Measurements from ENCODE around the gene NKX1-2. TPM values are rescaled to one million over a fixed set of nuclear protein-coding genes. Genes with fewer than 3 reads are reported as not detected.

The NKX1-2 gene
- total RNA-seq, 2 experiments from 2014 or later, result not detected

- no peak for DNase-seq
- Mint-ChIP-seq H3K9me3 (no peaks in the 10 kb centered on the region), H3K4me3 (no peak overlapping the region), H3K4me1 (peaks cover 23% of the 10 kb centered on the region), H3K27ac (no peak overlapping the region), H3K27me3 (peaks cover 17% of the 10 kb centered on the region), H3K36me3 (no peaks in the 10 kb centered on the region)
Measured at GRCh38 chr10:124420254-124420653, 29.6 kb downstream of the NKX1-2 start.

DNA sequence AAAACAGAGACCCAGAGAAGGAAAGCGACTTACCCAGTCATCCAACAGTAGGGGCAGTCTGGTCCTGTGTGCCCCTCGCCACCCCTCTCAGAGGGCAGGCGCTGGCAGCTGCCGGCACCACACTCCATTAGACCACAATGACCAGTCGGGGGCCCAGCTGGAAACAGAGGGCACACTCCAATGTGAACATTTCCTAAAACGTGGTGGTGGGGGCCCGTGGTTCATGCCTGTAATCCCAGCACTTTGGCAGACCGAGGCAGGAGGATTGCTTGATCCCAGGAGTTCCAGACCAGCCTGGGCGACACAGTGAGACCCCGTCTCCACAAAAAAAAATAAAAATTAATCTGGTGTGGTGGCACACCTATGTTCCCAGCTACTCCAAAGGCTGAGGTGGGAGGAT is 30.2 kb downstream of the NKX1-2 start:
- DNase-seq, result no peak
- Mint-ChIP-seq H3K4me3 (peak overlapping the region; percentile 76), H3K27me3 (peaks cover 17% of the 10 kb centered on the region), H3K4me1 (peaks cover 25% of the 10 kb centered on the region), H3K9me3 (no peaks in the 10 kb centered on the region), H3K27ac (peak overlapping the region; percentile 54), H3K36me3 (no peaks in the 10 kb centered on the region)

GRCh38 chr10:124418726-124419501 is 30.9 kb downstream of the NKX1-2 start, which contains the start of gene OAT:
Gene OAT, minus strand, starts transcription at chr10:124418923. Its CDS starts 6,752 bp downstream, at chr10:124412171.
- no peaks in the 10 kb centered on the region for H3K9me3 Mint-ChIP-seq
- peak within 1 kb of the TSS; percentile 54 for H3K27ac Mint-ChIP-seq
- DNase-seq, result peak; percentile 97
- H3K36me3 Mint-ChIP-seq, result peaks cover 3% of the 10 kb centered on the region
- peak within 1 kb of the TSS; percentile 84 for H3K4me3 Mint-ChIP-seq
- H3K4me1 Mint-ChIP-seq, result peaks cover 31% of the 10 kb centered on the region
- H3K27me3 Mint-ChIP-seq, result peaks cover 9% of the 10 kb centered on the region

GRCh38 chr10:124417895-124418725 is 31.7 kb downstream of the NKX1-2 start:
- Mint-ChIP-seq H3K9me3 (no peaks in the 10 kb centered on the region), H3K27me3 (peaks cover 5% of the 10 kb centered on the region), H3K4me1 (peaks cover 31% of the 10 kb centered on the region), H3K36me3 (peaks cover 3% of the 10 kb centered on the region), H3K27ac (no peak overlapping the region), H3K4me3 (peak overlapping the region; percentile 84)
- DNase-seq, result peak; percentile 61

DNA sequence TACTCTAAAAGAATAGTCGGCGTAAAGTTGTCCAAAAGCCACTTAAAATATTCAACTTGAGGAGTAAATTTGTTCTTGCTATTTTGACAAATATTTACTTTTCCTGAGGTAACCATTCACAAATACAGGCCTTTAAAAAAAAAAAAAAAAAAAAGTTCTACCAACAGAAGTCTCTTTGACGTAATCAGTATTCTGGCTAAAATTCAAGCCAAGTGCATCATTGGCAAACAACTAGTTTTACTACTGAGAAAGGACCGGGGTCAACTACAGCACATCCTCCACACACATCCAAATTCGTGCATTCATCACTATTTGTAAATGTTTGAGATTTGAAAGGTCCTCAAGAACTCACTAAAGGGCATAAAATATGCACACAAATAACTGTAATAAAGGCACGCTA is 33.1 kb downstream of the NKX1-2 start:
- Mint-ChIP-seq H3K27ac (no peak overlapping the region), H3K4me3 (no peak overlapping the region), H3K36me3 (peaks cover 8% of the 10 kb centered on the region), H3K4me1 (peaks cover 31% of the 10 kb centered on the region), H3K9me3 (no peaks in the 10 kb centered on the region), H3K27me3 (peaks cover 5% of the 10 kb centered on the region)
- no peak for DNase-seq

- peaks cover 31% of the 10 kb centered on the region for H3K4me1 Mint-ChIP-seq
- peaks cover 5% of the 10 kb centered on the region for H3K27me3 Mint-ChIP-seq
- no peak for DNase-seq
- peaks cover 13% of the 10 kb centered on the region for H3K36me3 Mint-ChIP-seq
- no peak overlapping the region for H3K27ac Mint-ChIP-seq
- H3K9me3 Mint-ChIP-seq, result no peaks in the 10 kb centered on the region
- H3K4me3 Mint-ChIP-seq, result no peak overlapping the region
Measured at GRCh38 chr10:124415210-124415609, 34.6 kb downstream of the NKX1-2 start.

DNA sequence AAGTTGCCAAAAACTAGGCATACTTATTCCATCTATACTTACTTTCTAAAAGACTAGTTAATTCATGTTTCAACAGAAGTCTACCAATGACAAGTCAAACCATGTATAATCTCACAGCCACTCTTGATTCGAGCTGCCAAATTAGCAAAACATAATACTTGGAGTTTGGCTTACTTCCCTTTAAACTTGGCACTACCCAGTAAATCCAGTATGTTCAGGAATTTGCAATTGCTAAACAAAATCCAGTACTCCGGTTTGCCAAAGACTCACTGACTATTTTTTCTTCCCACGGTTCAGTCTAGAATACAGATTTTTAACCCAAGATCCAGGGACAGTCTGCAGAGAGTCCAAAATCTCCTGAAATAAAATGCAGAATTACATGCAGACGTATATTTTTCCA is 35.8 kb downstream of the NKX1-2 start:
- Mint-ChIP-seq H3K4me3 (no peak overlapping the region), H3K27me3 (no peaks in the 10 kb centered on the region), H3K4me1 (peaks cover 28% of the 10 kb centered on the region), H3K27ac (no peak overlapping the region), H3K9me3 (no peaks in the 10 kb centered on the region), H3K36me3 (peaks cover 13% of the 10 kb centered on the region)
- no peak for DNase-seq

GRCh38 chr10:124409696-124410095 is 40.1 kb downstream of the NKX1-2 start:
- Mint-ChIP-seq H3K36me3 (peaks cover 19% of the 10 kb centered on the region), H3K27me3 (no peaks in the 10 kb centered on the region), H3K4me1 (peaks cover 8% of the 10 kb centered on the region), H3K9me3 (no peaks in the 10 kb centered on the region), H3K4me3 (no peak overlapping the region), H3K27ac (no peak overlapping the region)
- DNase-seq, result no peak

GRCh38 chr10:124408357-124408756 is 41.5 kb downstream of the NKX1-2 start:
- H3K27me3 Mint-ChIP-seq, result no peaks in the 10 kb centered on the region
- H3K4me1 Mint-ChIP-seq, result peaks cover 7% of the 10 kb centered on the region
- no peak for DNase-seq
- no peak overlapping the region for H3K4me3 Mint-ChIP-seq
- H3K9me3 Mint-ChIP-seq, result no peaks in the 10 kb centered on the region
- H3K36me3 Mint-ChIP-seq, result peaks cover 20% of the 10 kb centered on the region
- no peak overlapping the region for H3K27ac Mint-ChIP-seq

DNA sequence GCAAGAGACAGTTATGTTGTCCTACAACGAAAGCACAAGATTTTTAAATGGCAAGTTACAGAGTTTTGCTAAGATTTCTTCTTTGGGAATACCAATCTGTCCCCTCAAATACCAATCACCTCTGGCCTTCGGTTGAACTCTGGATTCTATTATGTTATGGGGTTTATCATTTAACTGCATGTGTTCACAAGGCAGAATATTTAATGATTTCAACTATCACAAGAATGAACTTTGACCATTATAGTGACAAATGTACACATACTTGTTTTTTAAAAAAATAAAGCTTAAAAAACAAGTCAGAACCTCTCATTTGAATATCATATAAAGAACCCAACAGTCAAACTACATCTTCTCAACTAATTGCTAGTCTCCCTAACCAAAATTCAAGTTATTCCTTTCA is 42.4 kb downstream of the NKX1-2 start:
- H3K4me1 Mint-ChIP-seq, result peaks cover 7% of the 10 kb centered on the region
- H3K9me3 Mint-ChIP-seq, result no peaks in the 10 kb centered on the region
- H3K27me3 Mint-ChIP-seq, result no peaks in the 10 kb centered on the region
- DNase-seq, result no peak
- H3K4me3 Mint-ChIP-seq, result no peak overlapping the region
- no peak overlapping the region for H3K27ac Mint-ChIP-seq
- peaks cover 20% of the 10 kb centered on the region for H3K36me3 Mint-ChIP-seq

DNA sequence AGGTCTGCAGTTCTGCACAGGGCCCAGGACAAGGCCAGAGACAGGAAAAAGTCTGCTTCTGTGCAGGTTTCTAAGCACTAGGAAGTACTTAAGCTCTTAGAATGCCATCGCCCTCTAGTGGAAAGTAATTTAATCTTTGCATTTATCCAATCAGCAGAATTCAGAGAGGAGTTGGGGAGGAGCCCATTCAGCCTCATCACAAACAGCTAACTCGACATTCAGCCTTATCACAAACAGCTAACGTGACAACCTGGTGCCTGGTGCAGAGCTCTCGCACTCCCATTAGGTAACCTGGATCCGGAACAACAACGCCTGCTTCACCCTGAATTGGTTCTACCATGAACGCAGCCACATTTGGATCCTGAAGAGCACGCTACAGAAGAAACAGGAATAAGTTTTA is 46.3 kb downstream of the NKX1-2 start:
- peaks cover 17% of the 10 kb centered on the region for H3K36me3 Mint-ChIP-seq
- no peak overlapping the region for H3K27ac Mint-ChIP-seq
- no peaks in the 10 kb centered on the region for H3K27me3 Mint-ChIP-seq
- H3K4me3 Mint-ChIP-seq, result no peak overlapping the region
- H3K4me1 Mint-ChIP-seq, result peaks cover 7% of the 10 kb centered on the region
- no peak for DNase-seq
- H3K9me3 Mint-ChIP-seq, result no peaks in the 10 kb centered on the region

- H3K27ac Mint-ChIP-seq, result no peak overlapping the region
- no peaks in the 10 kb centered on the region for H3K9me3 Mint-ChIP-seq
- no peaks in the 10 kb centered on the region for H3K27me3 Mint-ChIP-seq
- H3K4me1 Mint-ChIP-seq, result peaks cover 4% of the 10 kb centered on the region
- H3K36me3 Mint-ChIP-seq, result peaks cover 12% of the 10 kb centered on the region
- no peak for DNase-seq
- H3K4me3 Mint-ChIP-seq, result no peak overlapping the region
Measured at GRCh38 chr10:124402273-124402672, 47.6 kb downstream of the NKX1-2 start.

GRCh38 chr10:124401633-124402032 is 48.2 kb downstream of the NKX1-2 start:
- Mint-ChIP-seq H3K36me3 (peaks cover 11% of the 10 kb centered on the region), H3K4me3 (no peak overlapping the region), H3K27me3 (no peaks in the 10 kb centered on the region), H3K27ac (no peak overlapping the region), H3K4me1 (peaks cover 4% of the 10 kb centered on the region), H3K9me3 (no peaks in the 10 kb centered on the region)
- no peak for DNase-seq
